Stomach (tissue), 9 donors: Measurements from ENCODE around the gene SMYD3. TPM values are rescaled to one million over a fixed set of nuclear protein-coding genes. Genes with fewer than 3 reads are reported as not detected.
A peak's percentile ranks its signal among the peaks of the same experiment; 100 is the strongest.

Experiments used
- DNase-seq, 2 donors: peaks; one replicate each; pipeline versions ENCODE4 v3.0.0 to v3.0.0-alpha.2; 2013 to 2019
- H3K27ac ChIP-seq, 5 donors: fragments of 200-600 bp in 4 of 5; sonication (generic) in 4 of 5; one replicate each; pipeline ENCODE4 v1.5.1; 2013 to 2019; ENCODE audit warnings: mild to moderate bottlenecking in 1 of 5, moderate library complexity in 1 of 5
- H3K27me3 ChIP-seq, 3 donors: fragments of 200-600 bp; sonication (generic); one replicate each; pipeline ENCODE4 v1.5.1; 2017 to 2019; ENCODE audit warnings: mixed run types in 1 of 3
- H3K36me3 ChIP-seq, 4 donors: fragments of 200-600 bp; sonication (generic); 1 replicate in 3 of 4; 2 replicates in 1 of 4; pipeline ENCODE4 v1.5.1; 2016 to 2019
- H3K4me1 ChIP-seq, 4 donors: fragments of 200-600 bp; sonication (generic); one replicate each; pipeline ENCODE4 v1.5.1; 2016 to 2019
- H3K4me3 ChIP-seq, 4 donors: fragments of 200-600 bp; sonication (generic) in 3 of 4; one replicate each; pipeline ENCODE4 v1.5.1; 2016 to 2019; ENCODE audit warnings: mild to moderate bottlenecking in 1 of 4
- H3K9me3 ChIP-seq, 4 donors: fragments of 200-600 bp; sonication (generic); one replicate each; pipeline ENCODE4 v1.5.1; 2016 to 2019
- EP300 ChIP-seq: sonication (generic); formaldehyde crosslinking; IDR thresholded peaks from one replicate; pipeline ENCODE4 v1.6.1; 2017; ENCODE audit warnings: antibody characterized with exemption
- POLR2A ChIP-seq, 4 donors: fragments of 450-650 bp; IDR thresholded peaks; one replicate each; pipeline ENCODE4 v1.6.1; 2016; ENCODE audit warnings: antibody characterized with exemption in 4 of 4, control low read depth in 2 of 4, mild to moderate bottlenecking in 1 of 4, moderate library complexity in 1 of 4
- POLR2AphosphoS5 ChIP-seq, 3 donors: sonication (generic); formaldehyde crosslinking; IDR thresholded peaks; one replicate each; pipeline ENCODE4 v1.6.1; 2016; ENCODE audit warnings: antibody characterized with exemption in 3 of 3
- WGBS, 5 donors: extraction: QIAGEN DNeasy Blood & Tissue Kit in 3 of 5; methylation state at CpG; one replicate each; pipeline versions ENCODE4 v1.1.5 to v1.1.7; 2013 to 2018; 5-methylcytosine and 5-hydroxymethylcytosine counted together
- intact Hi-C: fragments of 100-400 bp; cut with DNase I; formaldehyde crosslinking; loops from one replicate; pipeline ENCODE4 v1.15.1; 2023; ENCODE audit warnings: low total_unique reads
- polyA plus RNA-seq, 3 donors: library from polyadenylated mRNA; stranded (reverse); fragments of 200-250 nt; gene quantifications; one replicate each; pipeline ENCODE4 v1.2.3, GENCODE V29; 2013
- total RNA-seq, 5 donors: library from RNA; depleted of rRNA; stranded (reverse); fragments of >200 nt; gene quantifications; one replicate each; pipeline versions ENCODE4 v1.1.0 to v1.2.3, GENCODE V29; 2014 to 2016
- TF ChIP-seq, protein P1 (sequence below), 7 experiments: fragments of 450-650 bp in 4 of 7; fragments of 200-600 bp in 3 of 7; sonication (generic) in 3 of 7; IDR thresholded peaks; one replicate each; pipeline ENCODE4 v1.5.1; 2016 to 2019; ENCODE audit warnings: antibody characterized with exemption in 7 of 7, control low read depth in 2 of 7, mild to moderate bottlenecking in 1 of 7
- donor health status: healthy with polysubstance abuse.
- donor health status: Bipolar disorder and iron deficiency.
- donor health status: healthy.

Gene SMYD3
- total and polyA plus RNA-seq, 8 donors: 6.4 to 196 (median 27.8) TPM

DNA sequence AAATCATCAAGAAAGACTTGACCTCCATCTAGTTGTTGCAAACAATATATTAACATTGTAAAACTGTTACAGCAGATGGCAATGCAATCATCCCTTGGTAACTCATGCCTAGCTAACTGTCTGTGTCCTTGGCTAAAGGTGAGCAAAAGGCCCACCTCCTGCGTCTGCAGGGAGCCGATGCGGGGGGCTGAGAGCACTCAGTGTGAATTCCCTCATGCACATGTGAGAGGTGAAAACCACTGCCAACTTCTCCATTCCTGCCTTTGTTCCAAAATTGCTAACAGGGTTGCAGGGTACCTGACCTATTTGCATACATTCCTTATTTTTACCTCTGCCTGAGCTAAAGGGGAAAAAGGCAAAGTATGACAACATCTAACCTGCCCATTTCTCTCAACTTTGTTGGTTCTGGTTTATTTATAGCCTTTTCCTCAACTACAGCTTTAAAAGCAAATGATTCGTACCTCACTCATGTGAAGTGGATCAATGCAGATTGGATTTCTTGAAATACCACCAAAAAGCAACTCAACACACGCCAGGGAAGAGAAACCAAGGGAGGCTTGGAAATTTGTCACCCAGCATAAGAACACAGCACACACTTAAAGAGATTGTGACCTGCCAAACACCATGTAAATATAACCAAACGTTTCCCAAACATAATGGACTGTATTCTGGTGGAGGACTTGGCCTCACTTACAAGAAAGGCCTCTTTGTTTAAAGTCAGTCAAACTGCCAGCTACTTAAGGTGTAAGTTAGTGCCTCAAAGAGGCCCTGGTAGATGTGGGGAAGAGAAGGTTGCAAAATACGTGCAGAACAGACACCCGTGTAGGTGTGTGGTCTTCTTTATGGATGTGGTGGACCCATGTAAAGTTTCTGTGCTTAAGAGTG lies 651.0 kb downstream of the SMYD3 start:
- H3K4me3 ChIP-seq: no peak overlapping the region
- no peaks in the 10 kb centered on the region for H3K36me3 ChIP-seq
- no peaks in the 10 kb centered on the region for H3K9me3 ChIP-seq
- DNase-seq: no peak
- no peak for TF ChIP-seq POLR2A (IDR thresholded peaks at IDR 0.05)
- TF ChIP-seq POLR2AphosphoS5 (IDR thresholded peaks at IDR 0.05): no peak
- TF ChIP-seq, protein P1, sequence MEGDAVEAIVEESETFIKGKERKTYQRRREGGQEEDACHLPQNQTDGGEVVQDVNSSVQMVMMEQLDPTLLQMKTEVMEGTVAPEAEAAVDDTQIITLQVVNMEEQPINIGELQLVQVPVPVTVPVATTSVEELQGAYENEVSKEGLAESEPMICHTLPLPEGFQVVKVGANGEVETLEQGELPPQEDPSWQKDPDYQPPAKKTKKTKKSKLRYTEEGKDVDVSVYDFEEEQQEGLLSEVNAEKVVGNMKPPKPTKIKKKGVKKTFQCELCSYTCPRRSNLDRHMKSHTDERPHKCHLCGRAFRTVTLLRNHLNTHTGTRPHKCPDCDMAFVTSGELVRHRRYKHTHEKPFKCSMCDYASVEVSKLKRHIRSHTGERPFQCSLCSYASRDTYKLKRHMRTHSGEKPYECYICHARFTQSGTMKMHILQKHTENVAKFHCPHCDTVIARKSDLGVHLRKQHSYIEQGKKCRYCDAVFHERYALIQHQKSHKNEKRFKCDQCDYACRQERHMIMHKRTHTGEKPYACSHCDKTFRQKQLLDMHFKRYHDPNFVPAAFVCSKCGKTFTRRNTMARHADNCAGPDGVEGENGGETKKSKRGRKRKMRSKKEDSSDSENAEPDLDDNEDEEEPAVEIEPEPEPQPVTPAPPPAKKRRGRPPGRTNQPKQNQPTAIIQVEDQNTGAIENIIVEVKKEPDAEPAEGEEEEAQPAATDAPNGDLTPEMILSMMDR (IDR thresholded peaks at IDR 0.05): no peak
- TF ChIP-seq EP300: no peak
- intact Hi-C loops: no loop called here
- H3K4me1 ChIP-seq: peaks cover 0 to 15% (median 6%) of the 10 kb centered on the region in 4 donors
- H3K27me3 ChIP-seq: no peaks in the 10 kb centered on the region
- H3K27ac ChIP-seq: peak overlapping the region in 2 of 5 donors; percentile 14 to 58
- WGBS, 5 donors: 51 to 67% (median 67%) methylated on average over 8 of the region's 8 CpGs

DNA sequence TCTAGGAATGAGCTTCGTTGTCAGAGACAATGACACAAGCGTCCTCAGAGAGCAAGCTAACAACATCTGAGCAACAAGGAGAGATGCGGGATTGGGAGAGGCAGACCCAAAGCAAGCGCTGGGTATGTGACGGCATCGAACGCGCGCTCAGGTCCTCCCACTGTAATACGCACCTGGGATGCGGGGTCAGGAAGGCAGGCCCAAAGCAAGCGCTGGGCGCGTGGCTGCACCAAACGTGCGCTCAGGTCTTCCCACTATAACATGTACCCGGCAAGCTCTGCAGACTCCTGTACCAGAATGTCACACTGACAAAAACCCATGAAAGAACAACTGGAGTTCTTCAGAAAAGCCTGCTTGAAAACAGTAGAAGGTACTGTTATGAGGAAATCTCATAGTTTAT lies 653.8 kb downstream of the SMYD3 start:
- Histone ChIP-seq H3K4me1 (peaks cover 0 to 7% (median 2%) of the 10 kb centered on the region in 4 donors), H3K36me3 (no peaks in the 10 kb centered on the region), H3K27me3 (no peaks in the 10 kb centered on the region), H3K27ac (no peak overlapping the region), H3K9me3 (no peaks in the 10 kb centered on the region), H3K4me3 (no peak overlapping the region)
- no peak for TF ChIP-seq EP300
- TF ChIP-seq, protein P1 (IDR thresholded peaks at IDR 0.05): no peak
- no peak for TF ChIP-seq POLR2AphosphoS5 (IDR thresholded peaks at IDR 0.05)
- no peak for TF ChIP-seq POLR2A (IDR thresholded peaks at IDR 0.05)
- no peak for DNase-seq
- WGBS, 5 donors: 94 to 98% (median 96%) methylated on average over 17 of the region's 17 CpGs
- intact Hi-C loops: no loop called here

DNA sequence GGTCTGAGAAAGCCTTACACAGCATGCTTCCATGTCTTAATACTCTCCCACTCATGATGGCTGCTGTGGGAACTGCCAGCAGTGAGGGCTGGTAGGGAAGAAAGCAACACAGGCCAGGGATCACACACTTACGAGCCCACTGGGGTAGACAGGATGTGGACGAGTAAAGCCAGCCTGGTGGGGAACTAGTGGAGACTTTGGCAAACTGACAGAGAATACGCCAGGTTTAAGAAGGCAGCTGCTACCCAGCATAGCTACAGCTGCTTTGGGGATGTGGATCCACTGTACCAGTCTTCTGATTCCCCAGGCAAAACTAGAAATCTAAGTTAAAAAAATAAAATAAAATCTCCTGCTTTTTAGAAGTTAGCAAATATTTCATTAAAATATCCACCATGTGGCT lies 664.0 kb downstream of the SMYD3 start:
- intact Hi-C loops: no loop called here
- Histone ChIP-seq H3K27me3 (no peaks in the 10 kb centered on the region), H3K27ac (no peak overlapping the region), H3K36me3 (no peaks in the 10 kb centered on the region), H3K9me3 (no peaks in the 10 kb centered on the region), H3K4me3 (no peak overlapping the region), H3K4me1 (no peaks in the 10 kb centered on the region)
- 51 to 68% (median 61%) methylated on average over 3 of the region's 3 CpGs for WGBS, 5 donors
- DNase-seq: no peak
- no peak for TF ChIP-seq EP300
- no peak for TF ChIP-seq POLR2A (IDR thresholded peaks at IDR 0.05)
- TF ChIP-seq, protein P1 (IDR thresholded peaks at IDR 0.05): no peak
- no peak for TF ChIP-seq POLR2AphosphoS5 (IDR thresholded peaks at IDR 0.05)

DNA sequence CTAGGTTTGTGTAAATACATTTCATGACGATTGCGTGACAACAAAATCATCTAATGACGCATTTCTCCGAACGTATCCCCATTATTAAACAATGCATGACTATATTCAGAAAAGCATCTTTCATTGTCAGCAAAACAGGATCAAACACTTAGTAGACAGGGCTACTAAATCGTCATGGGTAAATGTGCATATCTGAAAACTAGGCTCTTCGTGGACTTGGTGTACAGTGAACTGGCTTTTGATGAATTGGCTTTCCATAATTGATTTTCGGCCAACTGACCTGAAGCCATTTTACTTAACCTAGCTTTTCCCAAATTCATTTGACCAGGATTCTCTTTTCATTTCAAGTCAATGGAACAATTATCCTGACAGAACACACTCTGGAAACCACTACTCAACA lies 665.0 kb downstream of the SMYD3 start:
- Histone ChIP-seq H3K27ac (no peak overlapping the region), H3K9me3 (no peaks in the 10 kb centered on the region), H3K27me3 (no peaks in the 10 kb centered on the region), H3K4me3 (no peak overlapping the region), H3K4me1 (no peaks in the 10 kb centered on the region), H3K36me3 (no peaks in the 10 kb centered on the region)
- no peak for DNase-seq
- WGBS, 5 donors: 86 to 91% (median 88%) methylated on average over 8 of the region's 8 CpGs
- TF ChIP-seq POLR2AphosphoS5 (IDR thresholded peaks at IDR 0.05) (no peak), EP300 (no peak)
- TF ChIP-seq, protein P1 (IDR thresholded peaks at IDR 0.05): no peak
- intact Hi-C loops: no loop called here
